Nephron progenitor cell (in vitro differentiated cells): ENCODE results near the gene WWOX.

Experiments used
- DNase-seq: peaks from one replicate; pipeline ENCODE4 v3.0.0; 2021
- H3K27ac Mint-ChIP-seq: 2 replicates; pipeline ENCODE4 v1.8.0; 2021; ENCODE audit warnings: mild to moderate bottlenecking, moderate library complexity, mixed read lengths
- H3K27me3 Mint-ChIP-seq: 2 replicates; pipeline ENCODE4 v1.8.0; 2021; ENCODE audit warnings: mild to moderate bottlenecking, low read depth, mixed read lengths; ENCODE audit not compliant: poor library complexity
- H3K36me3 Mint-ChIP-seq: 2 replicates; pipeline ENCODE4 v1.8.0; 2021; ENCODE audit warnings: low read depth, mixed read lengths
- H3K4me1 Mint-ChIP-seq: 2 replicates; pipeline ENCODE4 v1.8.0; 2021; ENCODE audit warnings: mixed read lengths
- H3K4me3 Mint-ChIP-seq: 2 replicates; pipeline ENCODE4 v1.8.0; 2021; ENCODE audit warnings: mild to moderate bottlenecking, moderate library complexity, mixed read lengths
- H3K9me3 Mint-ChIP-seq: 2 replicates; pipeline ENCODE4 v1.8.0; 2021; ENCODE audit warnings: mild to moderate bottlenecking, moderate library complexity, mixed read lengths
- CTCF ChIP-seq: fragments of 200-600 bp; sonication (generic); IDR thresholded peaks from 2 replicates; pipeline ENCODE4 v1.5.0; 2021; ENCODE audit warnings: antibody characterized with exemption

The WWOX gene

DNA sequence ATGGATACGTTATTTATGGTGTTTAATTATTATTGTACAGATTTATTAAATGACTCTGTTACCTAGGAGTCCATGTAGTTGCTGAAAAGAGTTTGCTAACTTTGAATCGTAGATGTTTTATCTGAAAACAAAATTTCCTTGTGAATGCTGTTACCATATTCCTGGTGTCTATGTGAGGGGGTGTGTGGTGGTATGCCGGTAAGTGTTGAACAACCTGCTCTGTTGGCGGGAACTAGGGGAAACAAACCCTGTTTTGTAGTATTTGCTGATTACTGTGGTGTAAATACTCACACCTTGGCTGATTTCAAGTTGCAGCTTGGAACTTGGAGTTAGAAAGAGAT, 386.4 kb downstream of the WWOX start:
- peaks cover 4% of the 10 kb centered on the region for H3K27me3 Mint-ChIP-seq
- DNase-seq, result no peak
- peaks cover 16% of the 10 kb centered on the region for H3K36me3 Mint-ChIP-seq
- no peak for TF ChIP-seq CTCF
- H3K27ac Mint-ChIP-seq, result no peak overlapping the region
- H3K4me3 Mint-ChIP-seq, result no peak overlapping the region
- peaks cover 25% of the 10 kb centered on the region for H3K9me3 Mint-ChIP-seq
- peaks cover 73% of the 10 kb centered on the region for H3K4me1 Mint-ChIP-seq

- peaks cover 10% of the 10 kb centered on the region for H3K27me3 Mint-ChIP-seq
- no peak overlapping the region for H3K27ac Mint-ChIP-seq
- no peak for DNase-seq
- peaks cover 77% of the 10 kb centered on the region for H3K4me1 Mint-ChIP-seq
- H3K4me3 Mint-ChIP-seq, result no peak overlapping the region
- peaks cover 33% of the 10 kb centered on the region for H3K9me3 Mint-ChIP-seq
- H3K36me3 Mint-ChIP-seq, result peaks cover 24% of the 10 kb centered on the region
- TF ChIP-seq CTCF, result no peak
These were observed 388.0 kb downstream of the WWOX start for GRCh38 chr16:78487471-78487870.

- peaks cover 33% of the 10 kb centered on the region for H3K9me3 Mint-ChIP-seq
- peaks cover 75% of the 10 kb centered on the region for H3K4me1 Mint-ChIP-seq
- peaks cover 24% of the 10 kb centered on the region for H3K36me3 Mint-ChIP-seq
- no peak overlapping the region for H3K4me3 Mint-ChIP-seq
- no peak for DNase-seq
- peaks cover 10% of the 10 kb centered on the region for H3K27me3 Mint-ChIP-seq
- H3K27ac Mint-ChIP-seq, result peak overlapping the region; percentile 42
- TF ChIP-seq CTCF, result no peak
These were observed 389.6 kb downstream of the WWOX start for GRCh38 chr16:78489072-78489471.

DNA sequence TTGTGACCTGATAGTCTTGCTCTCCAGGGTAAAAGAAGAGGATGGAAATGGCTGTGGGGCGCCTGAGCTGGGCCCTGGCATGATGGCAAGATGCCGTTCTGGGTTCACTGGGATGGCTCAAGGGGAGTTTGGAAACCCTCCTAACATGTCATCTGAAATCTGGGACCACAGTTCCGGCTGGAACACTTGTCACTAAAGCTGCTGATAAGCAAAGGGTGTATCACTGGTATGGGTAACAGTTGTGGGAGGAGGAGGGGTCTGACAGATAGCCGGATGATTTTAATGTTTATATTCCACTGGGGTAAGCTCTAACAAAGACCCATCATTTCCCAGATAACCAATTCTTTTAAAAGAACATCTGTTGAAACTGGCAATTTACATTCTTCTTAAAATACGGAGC, 390.2 kb downstream of the WWOX start:
- H3K27me3 Mint-ChIP-seq, result peaks cover 10% of the 10 kb centered on the region
- DNase-seq, result no peak
- no peak for TF ChIP-seq CTCF
- peaks cover 71% of the 10 kb centered on the region for H3K4me1 Mint-ChIP-seq
- H3K4me3 Mint-ChIP-seq, result no peak overlapping the region
- peaks cover 33% of the 10 kb centered on the region for H3K9me3 Mint-ChIP-seq
- H3K36me3 Mint-ChIP-seq, result peaks cover 24% of the 10 kb centered on the region
- peak overlapping the region; percentile 42 for H3K27ac Mint-ChIP-seq

- H3K27ac Mint-ChIP-seq, result peak overlapping the region; percentile 95
- peaks cover 24% of the 10 kb centered on the region for H3K36me3 Mint-ChIP-seq
- no peak for DNase-seq
- H3K9me3 Mint-ChIP-seq, result peaks cover 33% of the 10 kb centered on the region
- H3K4me3 Mint-ChIP-seq, result no peak overlapping the region
- H3K27me3 Mint-ChIP-seq, result peaks cover 10% of the 10 kb centered on the region
- peaks cover 69% of the 10 kb centered on the region for H3K4me1 Mint-ChIP-seq
- TF ChIP-seq CTCF, result no peak
These were observed 391.0 kb downstream of the WWOX start for GRCh38 chr16:78490431-78490830.

GRCh38 chr16:78490847-78491246, 391.4 kb downstream of the WWOX start:
- peaks cover 22% of the 10 kb centered on the region for H3K36me3 Mint-ChIP-seq
- DNase-seq, result no peak
- H3K27me3 Mint-ChIP-seq, result peaks cover 9% of the 10 kb centered on the region

More at GRCh38 chr16:78490847-78491246, 391.4 kb downstream of the WWOX start:
- no peak overlapping the region for H3K4me3 Mint-ChIP-seq
- TF ChIP-seq CTCF, result no peak
- H3K9me3 Mint-ChIP-seq, result peaks cover 33% of the 10 kb centered on the region
- H3K4me1 Mint-ChIP-seq, result peaks cover 69% of the 10 kb centered on the region
- peak overlapping the region; percentile 95 for H3K27ac Mint-ChIP-seq
